ENCODE data around the gene EAPP.
"Not testable (repeated sequence)": the region's sequence is repeated elsewhere in the genome, so short reads cannot be mapped to it uniquely, and the experiment has no call there.

The EAPP gene, protein sequence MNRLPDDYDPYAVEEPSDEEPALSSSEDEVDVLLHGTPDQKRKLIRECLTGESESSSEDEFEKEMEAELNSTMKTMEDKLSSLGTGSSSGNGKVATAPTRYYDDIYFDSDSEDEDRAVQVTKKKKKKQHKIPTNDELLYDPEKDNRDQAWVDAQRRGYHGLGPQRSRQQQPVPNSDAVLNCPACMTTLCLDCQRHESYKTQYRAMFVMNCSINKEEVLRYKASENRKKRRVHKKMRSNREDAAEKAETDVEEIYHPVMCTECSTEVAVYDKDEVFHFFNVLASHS

DNA sequence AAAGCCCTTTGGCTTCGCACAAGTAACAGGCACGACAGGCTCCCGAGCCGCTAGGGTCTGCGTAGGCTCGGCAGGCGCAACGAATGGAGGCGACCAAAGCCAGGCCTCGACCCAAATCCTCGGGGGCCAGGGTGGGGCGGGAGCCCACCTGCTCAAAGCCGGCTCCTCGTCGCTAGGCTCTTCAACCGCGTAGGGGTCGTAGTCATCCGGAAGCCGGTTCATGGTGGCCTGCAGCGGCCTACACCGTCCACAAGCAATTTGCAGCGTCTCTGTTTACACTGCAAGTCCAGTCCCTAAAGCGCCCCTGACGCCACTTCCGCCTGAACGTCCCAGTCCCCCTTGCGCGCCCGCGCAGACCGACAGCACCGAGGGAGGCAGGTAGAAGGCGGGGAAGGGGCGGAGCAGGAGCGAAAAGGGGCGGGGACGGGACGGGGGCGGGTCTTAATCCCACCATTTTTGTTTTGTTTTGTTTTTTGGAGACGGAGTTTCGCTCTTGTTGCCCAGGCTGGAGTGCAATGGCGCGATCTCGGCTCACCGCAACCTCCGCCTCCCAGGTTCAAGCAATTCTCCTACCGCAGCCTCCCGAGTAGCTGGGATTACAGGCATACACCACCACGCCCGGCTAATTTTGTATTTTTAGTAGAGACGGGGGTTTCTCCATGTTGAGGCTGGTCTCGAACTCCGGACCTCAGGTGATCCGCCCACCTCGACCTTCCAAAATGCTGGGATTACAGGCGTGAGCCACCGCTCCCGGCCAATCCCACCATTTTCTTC is at the start of gene EAPP:
Gene EAPP (minus strand): TSS at position 295 of the 774 bp plus-strand sequence. CDS start 73 bp downstream, at position 222.
- peak; percentile 91 for DNase-seq (ENCODE audit: low read depth)

DNA sequence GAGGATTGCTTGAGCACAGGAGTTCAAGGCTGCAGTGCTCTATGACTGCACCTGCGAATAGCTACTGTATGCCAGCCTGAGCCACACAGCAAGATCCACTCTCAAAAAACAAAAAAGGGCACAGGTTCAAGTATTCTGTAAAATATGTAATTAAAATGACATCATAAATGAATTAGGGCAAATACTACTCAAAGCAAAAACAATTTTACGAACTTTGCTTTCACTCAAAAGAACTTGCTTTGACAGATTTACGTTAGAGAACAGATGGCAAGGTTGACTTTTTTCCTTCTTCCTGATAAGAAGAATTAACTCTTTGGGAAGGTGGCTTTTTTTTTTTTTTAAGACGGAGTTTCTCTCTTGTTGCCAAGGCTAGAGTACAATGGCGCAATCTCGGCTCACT is 44.0 kb upstream of the EAPP start:
- no peak for DNase-seq (ENCODE audit: low read depth)

DNA sequence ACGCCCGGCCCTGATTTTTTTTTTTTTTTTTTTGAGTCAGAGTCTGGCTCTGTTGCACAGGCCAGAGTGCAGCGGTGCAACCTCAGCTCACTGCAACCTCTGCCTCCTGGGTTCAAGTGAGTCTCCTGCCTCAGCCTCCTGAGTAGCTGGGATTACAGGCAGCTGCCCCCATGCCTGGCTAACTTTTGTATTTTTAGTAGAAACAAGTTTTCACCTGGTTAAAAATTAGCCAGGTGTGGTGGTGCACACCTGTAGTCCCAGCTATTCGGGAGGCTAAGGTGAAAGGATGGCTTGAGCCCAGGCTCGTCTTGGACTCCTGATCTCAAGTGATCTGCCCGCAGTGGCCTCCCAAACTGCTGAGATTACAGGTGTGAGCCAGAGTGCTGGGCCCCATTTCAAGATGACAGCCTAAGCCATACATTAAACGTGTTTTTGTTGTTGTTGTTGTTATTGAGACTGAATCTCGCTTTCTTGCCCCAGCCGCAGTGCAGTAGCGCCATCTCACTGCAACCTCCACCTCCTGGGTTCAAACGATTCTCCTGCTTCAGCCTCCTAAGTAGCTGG is 42.7 kb upstream of the EAPP start:
- DNase-seq (ENCODE audit: low read depth), result no peak

DNA sequence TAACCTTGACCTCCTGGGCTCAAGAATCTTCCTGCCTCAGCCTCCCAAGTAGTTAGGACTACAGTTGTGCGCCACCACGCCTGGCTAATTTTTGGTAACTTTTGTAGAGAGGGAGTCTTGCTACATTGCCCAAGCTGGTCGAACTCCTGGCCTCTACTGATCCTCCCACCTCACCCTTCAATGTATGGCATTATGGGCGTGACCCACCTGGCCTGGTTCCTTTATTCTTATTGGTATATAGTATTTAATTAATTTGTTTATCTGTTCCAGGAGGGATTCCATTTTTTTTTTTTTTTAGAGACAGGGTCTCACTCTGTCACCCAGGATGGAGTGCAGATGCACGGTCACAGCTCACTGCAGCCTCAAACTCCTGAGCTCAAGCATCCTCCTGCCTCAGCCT is 40.9 kb upstream of the EAPP start:
- no peak for DNase-seq (ENCODE audit: low read depth)

DNA sequence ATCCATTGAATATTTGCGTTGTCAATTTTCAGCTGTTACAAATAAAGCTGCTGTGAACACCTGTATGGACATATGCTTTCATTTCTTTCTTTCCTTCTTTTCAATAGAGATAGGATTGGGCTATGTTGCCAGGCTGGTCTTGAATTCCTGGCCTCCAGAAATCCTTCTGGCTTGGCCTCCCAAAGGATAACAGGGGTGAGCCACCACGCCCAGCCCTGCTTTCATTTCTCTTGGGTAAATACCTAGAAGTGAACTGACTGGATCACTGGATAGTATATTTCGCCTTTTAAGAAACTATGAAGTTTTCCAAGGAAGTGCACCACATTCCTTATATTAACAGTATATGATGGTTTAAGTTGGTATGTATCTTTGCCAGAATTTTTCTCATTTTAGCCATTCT is 32.3 kb upstream of the EAPP start:
- no peak for DNase-seq (ENCODE audit: low read depth)

DNA sequence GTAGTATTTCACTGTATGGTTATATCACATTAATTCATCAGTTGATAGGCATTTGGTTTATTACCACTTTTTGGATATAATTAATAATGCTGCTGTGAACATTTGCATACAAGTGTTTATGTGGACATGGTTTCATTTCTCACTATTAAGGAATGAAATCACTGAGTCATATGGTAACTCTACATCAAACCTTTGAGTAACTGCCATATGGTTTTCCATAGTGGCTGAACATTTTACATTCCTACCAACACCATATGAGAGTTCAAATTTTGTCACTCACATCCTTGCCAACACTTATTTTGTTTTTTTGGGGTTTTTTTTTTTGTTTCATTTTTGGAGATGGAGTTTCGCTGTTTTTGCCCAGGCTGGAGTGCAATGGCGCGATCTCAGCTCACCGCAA is 30.2 kb upstream of the EAPP start:
- no peak for DNase-seq (ENCODE audit: low read depth)

DNA sequence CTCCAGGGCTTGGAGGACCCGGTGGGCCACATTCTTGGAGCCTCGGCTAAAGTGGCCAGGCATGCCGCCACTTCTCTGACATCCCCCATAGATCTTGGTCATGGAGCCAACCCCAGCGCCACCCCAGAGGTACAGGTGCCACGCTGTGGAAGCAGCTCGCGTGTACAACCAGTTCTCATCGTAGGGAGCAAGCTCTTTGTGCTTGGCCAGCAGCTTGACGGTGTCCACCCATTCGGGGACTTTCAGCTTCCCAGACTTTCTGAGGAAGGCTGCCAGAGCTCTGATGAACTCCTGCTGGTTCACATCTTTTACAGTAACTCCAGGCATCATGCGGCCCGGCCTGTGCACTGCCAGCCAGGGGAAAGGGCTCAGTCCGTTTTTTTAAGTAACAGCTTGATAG is 29.3 kb upstream of the EAPP start:
- DNase-seq (ENCODE audit: low read depth), result no peak

DNA sequence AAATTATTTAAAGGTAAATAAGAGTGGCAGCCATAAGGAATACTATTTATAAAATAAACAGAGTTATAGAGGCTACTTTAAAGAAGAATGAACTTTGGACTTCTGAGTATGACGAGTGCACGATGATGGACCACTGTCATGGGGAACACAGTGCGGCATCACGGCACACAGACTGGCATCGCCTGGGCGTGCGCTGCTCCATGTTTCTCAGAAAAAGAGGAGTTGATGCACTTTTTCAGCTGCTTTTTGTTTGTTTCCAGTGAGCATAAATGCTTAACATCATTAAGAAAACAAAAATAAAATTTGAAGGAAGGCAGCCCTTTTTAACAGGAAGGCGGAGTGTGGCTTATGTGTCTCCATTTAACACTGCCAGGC is 23.3 kb upstream of the EAPP start:
- no peak for DNase-seq (ENCODE audit: low read depth)

DNA sequence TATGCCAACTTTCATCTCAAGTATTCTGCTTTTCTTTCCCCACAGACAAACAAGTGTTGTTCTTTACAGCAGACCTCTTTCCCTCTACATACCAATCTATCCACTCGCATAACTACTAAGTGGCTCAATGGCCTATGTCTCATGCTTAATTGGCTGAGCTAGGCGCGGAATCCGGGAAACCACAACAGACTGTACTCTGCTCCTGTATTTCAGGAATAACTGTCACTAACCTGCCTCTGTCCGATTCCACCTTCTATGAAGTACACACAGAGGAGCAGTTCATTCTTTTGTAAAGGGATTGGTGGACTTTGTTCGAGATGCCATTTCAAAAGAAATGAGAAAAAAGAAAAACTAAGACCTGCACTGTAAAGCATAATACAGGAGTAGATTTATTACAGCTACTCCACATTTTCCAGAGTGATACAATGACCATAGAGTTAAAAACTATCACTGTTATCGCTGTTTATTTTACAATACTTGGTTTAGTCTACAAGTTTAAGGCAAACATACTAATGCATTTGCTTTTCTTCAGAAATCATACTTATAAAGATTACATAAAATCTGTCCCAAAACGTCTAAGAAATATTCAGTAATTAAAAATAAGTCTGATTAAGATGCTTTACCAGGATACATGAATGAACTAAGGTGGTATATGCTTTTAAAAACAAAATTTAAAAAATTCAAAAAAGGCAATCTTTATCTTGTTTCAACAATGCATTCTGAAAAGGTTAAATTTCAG is 22.7 kb upstream of the EAPP start:
- DNase-seq (ENCODE audit: low read depth), result not testable (repeated sequence)

DNA sequence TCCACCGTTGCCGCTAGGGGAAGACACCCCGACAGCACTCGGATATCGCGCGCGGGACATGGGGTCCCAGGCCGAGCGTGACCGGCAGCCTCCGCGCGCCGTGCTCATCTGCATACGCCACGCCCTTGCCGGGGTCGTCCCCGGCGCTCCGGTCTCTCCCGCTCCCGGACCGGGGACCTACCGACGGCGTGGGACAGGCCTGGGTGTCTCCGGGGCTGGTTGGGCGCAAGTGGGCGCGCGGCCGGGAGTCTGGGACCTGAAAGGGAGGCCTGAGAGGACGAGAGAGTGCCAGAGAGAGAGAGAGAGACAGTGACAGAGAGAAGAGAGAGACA is 17.0 kb upstream of the EAPP start:
- not testable (repeated sequence) for DNase-seq (ENCODE audit: low read depth)

DNA sequence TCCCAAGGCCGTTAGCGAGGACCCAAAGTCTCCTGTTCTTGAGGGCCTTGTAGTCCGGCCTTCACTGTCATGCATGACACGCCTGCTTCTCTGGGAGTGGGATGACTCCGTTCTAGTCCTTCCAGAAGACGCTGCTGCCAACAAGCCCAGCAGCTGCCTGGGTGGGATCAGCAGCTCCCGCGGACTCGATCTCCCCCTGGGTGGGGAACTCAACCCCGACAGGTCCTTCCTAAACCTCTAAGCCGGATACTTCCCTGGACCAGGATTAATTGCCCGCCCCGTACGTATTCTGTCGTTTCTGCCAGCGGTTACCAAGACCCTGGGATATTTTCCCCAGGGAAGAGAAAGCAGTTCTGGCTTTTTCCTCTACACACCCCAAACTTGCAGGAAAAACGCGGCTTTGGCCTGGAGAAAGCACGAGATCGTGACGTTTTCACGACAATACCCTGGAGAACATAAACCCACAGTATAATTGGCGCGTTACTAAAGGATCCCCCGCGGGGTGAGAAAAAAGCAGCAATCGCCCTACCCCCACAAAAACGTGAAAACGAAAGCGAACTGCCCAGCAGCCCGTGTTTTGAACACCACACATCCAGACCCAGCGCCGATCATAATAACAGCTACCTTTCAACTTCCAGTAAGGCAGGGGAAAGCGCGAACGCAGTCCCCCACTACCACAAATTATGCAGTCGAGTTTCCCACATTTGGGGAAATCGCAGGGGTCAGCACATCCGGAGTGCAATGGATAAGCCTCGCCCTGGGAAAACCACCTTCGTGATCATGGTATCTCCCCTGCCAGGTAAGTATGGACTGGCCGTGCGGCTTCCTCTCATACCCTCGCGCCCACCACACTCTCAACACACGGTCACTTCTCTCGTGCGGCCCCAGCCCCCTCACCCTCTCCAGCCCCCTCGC is 16.3 kb upstream of the EAPP start:
- DNase-seq (ENCODE audit: low read depth), result not testable (repeated sequence)

DNA sequence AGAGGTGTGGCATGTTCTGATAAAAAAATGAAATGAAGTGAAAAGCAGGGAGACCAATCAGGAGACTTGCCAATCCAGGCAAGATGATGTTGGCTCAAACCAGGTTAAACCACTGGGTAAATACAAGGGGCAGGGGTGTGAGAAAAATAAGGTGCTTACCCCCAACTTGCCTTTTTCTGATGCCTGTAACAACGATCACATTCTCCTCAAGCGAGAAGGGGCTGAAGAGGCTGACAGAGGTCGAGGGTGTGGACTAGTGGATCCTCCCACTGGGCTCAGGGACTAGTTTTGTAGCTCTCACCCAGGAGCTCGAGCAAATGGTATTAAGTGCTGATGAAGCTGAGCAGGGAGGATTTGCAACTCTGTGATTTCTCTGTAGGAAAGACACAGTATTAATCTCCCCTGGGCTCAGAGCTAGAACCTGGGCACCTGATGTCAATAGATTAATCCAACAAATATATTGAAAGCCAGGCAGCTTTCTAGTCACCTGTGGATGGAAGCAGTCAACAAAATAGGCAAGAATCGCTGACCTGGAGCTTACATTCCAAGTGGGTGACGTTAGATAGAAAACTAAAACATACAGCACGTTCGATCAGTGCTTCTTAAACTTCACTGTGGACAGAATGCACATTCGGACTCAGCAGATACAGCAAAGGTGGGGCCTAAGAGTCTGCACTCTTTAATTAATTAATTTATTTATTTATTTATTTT is 15.2 kb upstream of the EAPP start:
- DNase-seq (ENCODE audit: low read depth), result no peak

DNA sequence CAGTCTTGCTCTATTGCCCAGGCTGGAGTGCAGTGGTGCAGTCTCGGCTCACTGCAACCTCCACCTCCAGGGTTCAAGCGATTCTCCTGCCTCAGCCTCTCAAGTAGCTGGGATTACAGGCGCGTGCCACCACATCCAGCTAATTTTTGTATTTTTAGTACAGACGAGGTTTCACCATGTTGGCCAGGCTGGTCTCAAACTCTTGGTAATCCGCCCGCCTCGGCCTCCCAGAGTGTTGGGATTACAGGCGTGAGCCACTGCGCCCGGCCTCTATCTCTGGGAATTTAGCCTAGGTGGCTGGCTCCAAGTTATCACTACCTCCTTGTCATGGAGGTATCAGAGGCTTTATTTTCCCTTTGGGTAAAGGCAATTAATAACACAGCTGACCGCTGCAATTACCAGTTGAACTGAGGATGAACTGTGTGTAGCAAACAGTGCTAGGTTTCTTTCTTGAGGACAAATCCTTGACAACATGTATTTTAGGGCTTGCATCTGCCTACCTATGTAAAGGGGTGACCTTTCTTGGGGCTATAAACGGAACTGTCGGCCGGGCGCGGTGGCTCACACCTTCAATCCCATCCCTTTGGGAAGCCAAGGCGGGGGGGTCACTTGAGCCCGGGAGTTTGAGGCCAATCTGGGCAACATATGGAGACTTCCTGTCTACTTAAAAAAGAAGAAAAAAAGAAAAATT is 9.9 kb upstream of the EAPP start:
- not testable (repeated sequence) for DNase-seq (ENCODE audit: low read depth)

DNA sequence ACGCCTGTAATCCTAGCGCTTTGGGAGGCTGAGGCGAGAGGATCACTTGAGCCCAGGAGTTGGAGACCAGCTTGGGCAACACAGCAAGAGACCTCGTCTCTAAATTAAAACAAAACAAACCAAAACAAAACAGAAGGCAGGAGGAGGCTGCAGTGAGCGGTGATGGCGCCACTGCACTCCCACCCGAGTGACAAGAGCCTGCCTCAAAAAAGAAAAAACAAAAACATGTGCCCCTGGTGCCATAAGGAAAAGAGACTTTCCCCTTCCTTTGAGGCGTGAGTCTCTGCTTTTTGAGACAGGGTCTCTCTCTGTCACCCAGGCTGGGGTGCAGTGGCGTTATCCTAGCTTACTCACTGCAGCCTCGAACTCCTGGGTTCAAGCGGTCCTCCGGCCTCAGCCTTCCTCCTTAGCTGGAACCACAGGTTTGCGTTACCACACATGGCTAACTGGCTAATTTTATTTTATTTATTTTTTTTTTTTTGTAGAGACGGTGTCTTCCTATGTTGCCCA is 9.0 kb upstream of the EAPP start:
- no peak for DNase-seq (ENCODE audit: low read depth)

DNA sequence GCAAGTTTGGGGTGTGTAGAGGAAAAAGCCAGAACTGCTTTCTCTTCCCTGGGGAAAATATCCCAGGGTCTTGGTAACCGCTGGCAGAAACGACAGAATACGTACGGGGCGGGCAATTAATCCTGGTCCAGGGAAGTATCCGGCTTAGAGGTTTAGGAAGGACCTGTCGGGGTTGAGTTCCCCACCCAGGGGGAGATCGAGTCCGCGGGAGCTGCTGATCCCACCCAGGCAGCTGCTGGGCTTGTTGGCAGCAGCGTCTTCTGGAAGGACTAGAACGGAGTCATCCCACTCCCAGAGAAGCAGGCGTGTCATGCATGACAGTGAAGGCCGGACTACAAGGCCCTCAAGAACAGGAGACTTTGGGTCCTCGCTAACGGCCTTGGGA is 7.6 kb upstream of the EAPP start:
- not testable (repeated sequence) for DNase-seq (ENCODE audit: low read depth)

DNA sequence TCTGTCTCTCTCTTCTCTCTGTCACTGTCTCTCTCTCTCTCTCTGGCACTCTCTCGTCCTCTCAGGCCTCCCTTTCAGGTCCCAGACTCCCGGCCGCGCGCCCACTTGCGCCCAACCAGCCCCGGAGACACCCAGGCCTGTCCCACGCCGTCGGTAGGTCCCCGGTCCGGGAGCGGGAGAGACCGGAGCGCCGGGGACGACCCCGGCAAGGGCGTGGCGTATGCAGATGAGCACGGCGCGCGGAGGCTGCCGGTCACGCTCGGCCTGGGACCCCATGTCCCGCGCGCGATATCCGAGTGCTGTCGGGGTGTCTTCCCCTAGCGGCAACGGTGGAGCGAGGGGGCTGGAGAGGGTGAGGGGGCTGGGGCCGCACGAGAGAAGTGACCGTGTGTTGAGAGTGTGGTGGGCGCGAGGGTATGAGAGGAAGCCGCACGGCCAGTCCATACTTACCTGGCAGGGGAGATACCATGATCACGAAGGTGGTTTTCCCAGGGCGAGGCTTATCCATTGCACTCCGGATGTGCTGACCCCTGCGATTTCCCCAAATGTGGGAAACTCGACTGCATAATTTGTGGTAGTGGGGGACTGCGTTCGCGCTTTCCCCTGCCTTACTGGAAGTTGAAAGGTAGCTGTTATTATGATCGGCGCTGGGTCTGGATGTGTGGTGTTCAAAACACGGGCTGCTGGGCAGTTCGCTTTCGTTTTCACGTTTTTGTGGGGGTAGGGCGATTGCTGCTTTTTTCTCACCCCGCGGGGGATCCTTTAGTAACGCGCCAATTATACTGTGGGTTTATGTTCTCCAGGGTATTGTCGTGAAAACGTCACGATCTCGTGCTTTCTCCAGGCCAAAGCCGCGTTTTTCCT is 7.0 kb upstream of the EAPP start:
- DNase-seq (ENCODE audit: low read depth), result not testable (repeated sequence)

DNA sequence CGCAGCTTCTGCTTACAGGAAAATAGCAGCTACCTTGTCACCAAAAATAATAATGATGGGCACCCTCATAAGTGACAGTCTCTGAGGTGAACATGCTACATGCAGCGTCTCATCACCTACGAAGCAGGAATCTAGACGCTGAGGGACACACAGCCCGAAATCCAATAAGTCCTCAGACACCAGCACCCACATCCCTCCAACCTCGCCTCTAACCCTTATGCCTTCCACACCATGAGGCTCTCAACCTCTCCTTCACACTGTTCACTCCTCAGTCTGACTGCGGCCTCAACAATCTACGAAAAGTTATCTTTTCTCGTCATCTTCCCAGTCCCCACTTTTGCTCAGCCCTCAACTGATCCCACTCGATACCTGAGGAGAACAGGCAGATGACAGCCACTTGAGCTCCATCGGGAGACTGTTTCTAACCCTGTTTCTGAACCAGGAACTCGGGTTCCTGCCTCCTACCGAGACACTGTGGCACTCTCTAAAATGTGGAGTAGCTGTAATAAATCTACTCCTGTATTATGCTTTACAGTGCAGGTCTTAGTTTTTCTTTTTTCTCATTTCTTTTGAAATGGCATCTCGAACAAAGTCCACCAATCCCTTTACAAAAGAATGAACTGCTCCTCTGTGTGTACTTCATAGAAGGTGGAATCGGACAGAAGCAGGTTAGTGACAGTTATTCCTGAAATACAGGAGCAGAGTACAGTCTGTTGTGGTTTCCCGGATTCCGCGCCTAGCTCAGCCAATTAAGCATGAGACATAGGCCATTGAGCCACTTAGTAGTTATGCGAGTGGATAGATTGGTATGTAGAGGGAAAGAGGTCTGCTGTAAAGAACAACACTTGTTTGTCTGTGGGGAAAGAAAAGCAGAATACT is 919 bp upstream of the EAPP start:
- not testable (repeated sequence) for DNase-seq (ENCODE audit: low read depth)

DNA sequence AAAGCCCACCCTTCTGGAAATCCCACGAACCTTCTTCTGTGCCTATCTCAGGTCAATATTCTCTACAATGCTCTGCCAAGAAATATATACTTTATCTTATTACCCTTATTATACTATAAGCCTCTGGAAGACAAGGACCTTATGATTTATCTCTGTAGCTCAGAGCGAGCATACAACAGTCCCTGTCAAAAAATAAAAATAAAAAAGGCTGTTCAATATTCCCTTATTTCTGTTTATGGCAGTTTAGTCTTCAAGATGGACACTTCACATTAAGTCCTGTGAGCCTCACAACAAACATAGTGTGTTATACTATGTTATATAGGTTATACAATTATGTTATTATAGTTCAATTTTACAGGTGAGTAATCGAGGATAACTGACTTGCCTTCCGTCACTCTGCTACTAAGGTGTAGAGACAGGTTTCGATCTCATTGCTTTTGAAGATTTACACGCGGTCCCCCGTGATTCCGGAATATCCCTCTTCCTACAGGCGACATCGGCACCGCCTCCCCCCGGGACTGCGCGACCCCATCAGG is 562 bp downstream of the EAPP start:
- DNase-seq (ENCODE audit: low read depth), result no peak
